ENCODE results near the gene SSC5D. TPM values are rescaled to one million over a fixed set of nuclear protein-coding genes. Genes with fewer than 3 reads are reported as not detected.
A peak's percentile ranks its signal among the peaks of the same experiment; 100 is the strongest.

SSC5D gene
- total RNA-seq, 1 experiment from 2014 or later: 3.2 TPM

DNA sequence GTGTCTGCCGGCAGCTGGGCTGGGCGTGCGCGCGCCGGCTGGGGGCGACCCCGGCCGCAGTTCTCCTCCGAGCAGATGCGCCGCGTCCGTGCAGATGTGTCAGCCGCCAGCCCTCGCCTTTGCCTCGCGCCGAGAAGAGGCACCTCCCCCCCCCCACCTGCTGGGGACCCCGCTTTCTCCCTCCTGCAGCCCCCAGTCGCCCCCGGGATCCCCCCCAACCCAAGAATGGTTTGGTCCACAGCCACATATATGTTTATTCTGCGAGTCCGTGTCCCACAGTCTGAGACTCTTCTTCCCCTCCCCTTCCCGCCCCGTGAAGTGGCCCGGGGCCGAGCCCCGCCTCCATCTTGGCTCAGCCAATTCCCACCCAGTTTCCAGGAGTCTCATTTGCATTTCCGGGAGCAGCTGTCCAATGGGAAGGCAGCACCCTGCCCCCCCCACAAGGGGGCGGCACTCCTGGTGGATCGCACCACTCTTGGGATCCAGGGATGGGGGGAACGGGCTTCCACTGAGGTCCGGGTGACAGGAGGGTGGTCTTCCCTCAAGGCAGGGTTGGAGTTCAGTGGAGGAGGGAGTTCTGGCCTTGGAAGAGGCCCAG lies 35.4 kb upstream of the SSC5D start:
- no CpG with 5 or more reads among the region's 34 CpGs for WGBS (ENCODE audit: extremely low coverage, insufficient read length, low lambda C conversion rate)
- H3K79me1 ChIP-seq (ENCODE audit: insufficient read depth, low read depth, low read length, poor library complexity, severe bottlenecking): no peaks in the 10 kb centered on the region
- no peak overlapping the region for H3K4ac ChIP-seq (ENCODE audit: low read depth, low read length)
- H3K18ac ChIP-seq (ENCODE audit: insufficient read length, low read depth, low read length): no peak overlapping the region
- no peaks in the 10 kb centered on the region for H3K4me1 ChIP-seq (ENCODE audit: insufficient read depth, low read length)
- Mint-ChIP-seq H3K27me3 (ENCODE audit: low read depth) (peaks cover 27% of the 10 kb centered on the region), H3K9me3 (no peaks in the 10 kb centered on the region; a peak in 1 of 5 replicates), H3K36me3 (ENCODE audit: insufficient read depth in 1 of 3, low read depth in 3 of 3) (peaks cover 15 to 18% (median 16%) of the 10 kb centered on the region in 3 experiments; a peak in 5 of 7 replicates), H3K4me3 (peak overlapping the region; percentile 35 to 87), H3K4me1 (peaks cover 3 to 15% of the 10 kb centered on the region in 2 experiments; a peak in 3 of 4 replicates), H3K27ac (peak overlapping the region in 1 of 3 experiments; percentile 27; a peak in 1 of 7 replicates)
- H4K20me1 ChIP-seq (ENCODE audit: control insufficient read depth, insufficient read depth, insufficient read length): no peaks in the 10 kb centered on the region
- no peaks in the 10 kb centered on the region for H3K9me3 ChIP-seq (ENCODE audit: control insufficient read depth, low read depth, low read length)
- TF ChIP-seq, protein P1, sequence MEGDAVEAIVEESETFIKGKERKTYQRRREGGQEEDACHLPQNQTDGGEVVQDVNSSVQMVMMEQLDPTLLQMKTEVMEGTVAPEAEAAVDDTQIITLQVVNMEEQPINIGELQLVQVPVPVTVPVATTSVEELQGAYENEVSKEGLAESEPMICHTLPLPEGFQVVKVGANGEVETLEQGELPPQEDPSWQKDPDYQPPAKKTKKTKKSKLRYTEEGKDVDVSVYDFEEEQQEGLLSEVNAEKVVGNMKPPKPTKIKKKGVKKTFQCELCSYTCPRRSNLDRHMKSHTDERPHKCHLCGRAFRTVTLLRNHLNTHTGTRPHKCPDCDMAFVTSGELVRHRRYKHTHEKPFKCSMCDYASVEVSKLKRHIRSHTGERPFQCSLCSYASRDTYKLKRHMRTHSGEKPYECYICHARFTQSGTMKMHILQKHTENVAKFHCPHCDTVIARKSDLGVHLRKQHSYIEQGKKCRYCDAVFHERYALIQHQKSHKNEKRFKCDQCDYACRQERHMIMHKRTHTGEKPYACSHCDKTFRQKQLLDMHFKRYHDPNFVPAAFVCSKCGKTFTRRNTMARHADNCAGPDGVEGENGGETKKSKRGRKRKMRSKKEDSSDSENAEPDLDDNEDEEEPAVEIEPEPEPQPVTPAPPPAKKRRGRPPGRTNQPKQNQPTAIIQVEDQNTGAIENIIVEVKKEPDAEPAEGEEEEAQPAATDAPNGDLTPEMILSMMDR (conservative IDR thresholded peaks at IDR 0.05): no peak
- no peak overlapping the region for H2BK15ac ChIP-seq (ENCODE audit: low read depth, low read length)
- H4K5ac ChIP-seq (ENCODE audit: insufficient read length, low read depth, low read length): no peak overlapping the region
- no peak overlapping the region for H4K8ac ChIP-seq (replicated peaks; ENCODE audit: insufficient read length, low read depth, low read length)
- peak; percentile 93 for DNase-seq
- H3K9ac ChIP-seq (ENCODE audit: extremely low read depth, insufficient read length, low read length): no peak overlapping the region
- H2BK120ac ChIP-seq (ENCODE audit: low read depth, low read length, poor library complexity, severe bottlenecking): no peak overlapping the region
- H2AFZ ChIP-seq (ENCODE audit: low read length): no peak overlapping the region
- H3K14ac ChIP-seq (ENCODE audit: insufficient read depth, low read length): no peak overlapping the region
- H2BK12ac ChIP-seq (ENCODE audit: insufficient read length, low read depth, low read length): no peak overlapping the region
- no peak overlapping the region for H3K27ac ChIP-seq (ENCODE audit: insufficient read length, low read depth, low read length)
- no peak overlapping the region for H3K23ac ChIP-seq (ENCODE audit: insufficient read length, low read depth, low read length)
- peaks cover 4% of the 10 kb centered on the region for H3K23me2 ChIP-seq (ENCODE audit: insufficient read length, low read depth, low read length, poor library complexity, severe bottlenecking)
- no peak overlapping the region for H3T11ph ChIP-seq (ENCODE audit: low read length)
- no peak overlapping the region for H2BK5ac ChIP-seq (ENCODE audit: insufficient read length, low read length)
- no peak overlapping the region for H3K56ac ChIP-seq (ENCODE audit: insufficient read length, low read depth, low read length)
- no peak overlapping the region for H2BK20ac ChIP-seq (ENCODE audit: low read depth, low read length, poor library complexity, severe bottlenecking)
- H2AK5ac ChIP-seq (ENCODE audit: insufficient read length, low read length): no peak overlapping the region
- H3K79me2 ChIP-seq (ENCODE audit: insufficient read depth, low read length): no peaks in the 10 kb centered on the region
- peak overlapping the region; percentile 86 for H3K4me2 ChIP-seq (ENCODE audit: insufficient read depth, insufficient read length, low read length)
- no peak overlapping the region for H4K91ac ChIP-seq (ENCODE audit: insufficient read length, low read depth, low read length)
- H3K27me3 ChIP-seq (ENCODE audit: insufficient read depth, low read length): peaks cover 25% of the 10 kb centered on the region; the same call in 1 of the 2 replicates

Measured in H9 (cell line).